IPS-20b (cell line): ENCODE results near the gene CAPN10.

Source experiments
- H3K27ac ChIP-seq: one replicate; pipeline ENCODE4 v1.5.1; 2013; ENCODE audit warnings: low read length
- H3K27me3 ChIP-seq: 2 replicates; pipeline ENCODE4 v1.6.1; 2013; ENCODE audit warnings: mild to moderate bottlenecking, low read length, inconsistent platforms; ENCODE audit not compliant: insufficient read depth
- H3K36me3 ChIP-seq: 2 replicates; pipeline ENCODE4 v1.6.1; 2013; ENCODE audit warnings: low read depth, mild to moderate bottlenecking, inconsistent platforms, low read length, moderate library complexity; ENCODE audit not compliant: insufficient read depth
- H3K4me1 ChIP-seq: 2 replicates; pipeline ENCODE4 v1.6.1; 2013; ENCODE audit warnings: mild to moderate bottlenecking, control low read depth, inconsistent platforms, low read length, moderate library complexity; ENCODE audit not compliant: insufficient read depth
- H3K4me3 ChIP-seq: 2 replicates; pipeline ENCODE4 v1.5.1; 2013; ENCODE audit warnings: mild to moderate bottlenecking, low read length, inconsistent platforms
- H3K9ac ChIP-seq: 2 replicates; pipeline ENCODE4 v1.6.1; 2013; ENCODE audit warnings: low read depth, mild to moderate bottlenecking, inconsistent platforms, low read length, moderate library complexity
- H3K9me3 ChIP-seq: 2 replicates; pipeline ENCODE4 v1.6.1; 2013; ENCODE audit warnings: mild to moderate bottlenecking, low read depth, low read length, inconsistent platforms; ENCODE audit not compliant: insufficient read depth

CAPN10 gene

DNA sequence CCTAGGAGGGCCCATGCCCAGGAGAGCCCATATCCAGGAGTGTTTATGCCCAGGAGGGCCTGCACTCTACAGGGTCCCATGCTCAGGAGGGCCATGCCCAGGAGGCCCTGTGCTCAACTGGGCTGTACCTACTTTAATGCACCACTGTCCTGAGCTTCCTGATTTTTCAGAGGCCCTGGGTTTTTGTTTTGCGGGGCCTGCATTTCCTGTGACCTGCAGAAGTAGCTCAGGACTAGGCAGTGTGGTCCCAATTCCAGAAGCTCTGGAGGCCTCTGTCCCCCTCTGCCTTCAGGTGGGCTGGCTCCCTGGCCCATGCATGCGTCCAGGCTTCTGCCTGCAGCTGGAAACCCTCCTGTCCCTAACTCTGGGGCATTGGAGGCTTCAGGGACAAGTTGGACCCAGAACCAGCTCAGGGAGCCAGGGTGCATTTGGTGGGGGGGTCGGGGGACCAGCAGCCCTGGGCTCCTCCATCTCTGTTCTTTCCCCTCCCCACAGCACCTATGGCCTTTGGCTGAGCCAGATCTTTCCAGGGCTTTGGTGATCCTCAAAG, 49.5 kb downstream of the CAPN10 start:
- H3K4me3 ChIP-seq: no peak overlapping the region
- H3K9me3 ChIP-seq: peaks cover 37% of the 10 kb centered on the region

DNA sequence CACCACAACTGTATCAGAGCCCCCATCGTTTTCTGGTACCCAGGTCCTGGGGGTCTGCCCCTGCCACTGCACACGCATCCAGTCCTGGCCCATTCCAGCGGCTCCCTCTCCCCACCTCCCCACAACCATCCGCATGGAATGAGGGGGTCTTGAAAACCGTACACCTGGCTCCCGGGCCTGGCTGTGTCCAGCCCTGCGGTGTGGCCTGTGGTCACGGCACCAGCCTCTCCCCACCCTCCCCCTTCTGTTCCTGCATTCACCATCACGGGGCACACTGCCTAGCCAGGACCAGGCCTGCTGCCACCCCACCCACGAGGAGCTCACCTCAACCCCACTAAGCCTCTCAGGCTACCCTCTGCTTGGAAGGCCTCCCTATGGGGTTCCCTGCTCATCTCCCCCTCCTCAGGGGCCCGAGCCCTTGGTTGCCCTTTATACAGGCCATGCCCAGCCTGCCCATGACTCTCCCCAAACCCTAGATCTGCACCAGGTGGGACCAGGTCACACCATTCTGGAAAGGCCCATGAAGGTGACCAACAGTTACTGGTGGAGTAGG, 50.1 kb downstream of the CAPN10 start:
- Histone ChIP-seq H3K4me3 (no peak overlapping the region), H3K36me3 (no peaks in the 10 kb centered on the region), H3K27me3 (peaks cover 7% of the 10 kb centered on the region; the same call in 1 of the 2 replicates), H3K27ac (no peak overlapping the region), H3K9me3 (peaks cover 37% of the 10 kb centered on the region), H3K4me1 (no peaks in the 10 kb centered on the region), H3K9ac (no peak overlapping the region)

More for the DNA sequence above, 49.5 kb downstream of the CAPN10 start:
- no peaks in the 10 kb centered on the region for H3K36me3 ChIP-seq
- no peaks in the 10 kb centered on the region for H3K4me1 ChIP-seq
- H3K9ac ChIP-seq: no peak overlapping the region
- no peak overlapping the region for H3K27ac ChIP-seq
- peaks cover 7% of the 10 kb centered on the region; the same call in 1 of the 2 replicates for H3K27me3 ChIP-seq

- no peak overlapping the region for H3K4me3 ChIP-seq
- no peaks in the 10 kb centered on the region for H3K36me3 ChIP-seq
- H3K9me3 ChIP-seq: peaks cover 35% of the 10 kb centered on the region
- H3K27ac ChIP-seq: no peak overlapping the region
- no peaks in the 10 kb centered on the region for H3K4me1 ChIP-seq
- H3K27me3 ChIP-seq: peaks cover 7% of the 10 kb centered on the region; the same call in 1 of the 2 replicates
- H3K9ac ChIP-seq: no peak overlapping the region
Observed at GRCh38 chr2:240637116-240637900, 50.8 kb downstream of the CAPN10 start.

DNA sequence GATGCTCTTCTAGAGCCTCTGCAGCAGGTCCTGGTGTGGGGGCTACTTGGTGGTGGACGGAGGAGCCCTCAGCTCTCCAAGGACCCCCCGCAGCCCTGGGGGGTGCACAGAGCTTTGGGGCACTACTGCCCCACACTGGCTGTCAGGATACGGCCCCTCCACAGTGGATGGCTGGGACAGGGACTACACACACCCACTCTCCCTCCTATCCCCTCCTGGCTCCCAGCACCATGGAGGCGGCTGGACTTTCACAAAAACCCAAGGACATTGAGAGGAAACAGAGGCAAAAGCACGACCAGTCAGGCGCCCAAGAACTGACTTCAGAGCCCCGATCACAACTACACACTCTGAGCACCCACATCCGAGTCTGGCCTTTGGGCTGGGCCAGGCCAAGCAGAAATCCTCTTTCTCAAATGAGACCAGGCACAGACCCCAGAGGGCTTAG, 51.4 kb downstream of the CAPN10 start:
- peaks cover 7% of the 10 kb centered on the region; the same call in 1 of the 2 replicates for H3K27me3 ChIP-seq
- H3K27ac ChIP-seq: no peak overlapping the region
- H3K4me3 ChIP-seq: no peak overlapping the region
- no peaks in the 10 kb centered on the region for H3K4me1 ChIP-seq
- H3K9me3 ChIP-seq: peaks cover 29% of the 10 kb centered on the region
- H3K9ac ChIP-seq: no peak overlapping the region
- no peaks in the 10 kb centered on the region for H3K36me3 ChIP-seq

DNA sequence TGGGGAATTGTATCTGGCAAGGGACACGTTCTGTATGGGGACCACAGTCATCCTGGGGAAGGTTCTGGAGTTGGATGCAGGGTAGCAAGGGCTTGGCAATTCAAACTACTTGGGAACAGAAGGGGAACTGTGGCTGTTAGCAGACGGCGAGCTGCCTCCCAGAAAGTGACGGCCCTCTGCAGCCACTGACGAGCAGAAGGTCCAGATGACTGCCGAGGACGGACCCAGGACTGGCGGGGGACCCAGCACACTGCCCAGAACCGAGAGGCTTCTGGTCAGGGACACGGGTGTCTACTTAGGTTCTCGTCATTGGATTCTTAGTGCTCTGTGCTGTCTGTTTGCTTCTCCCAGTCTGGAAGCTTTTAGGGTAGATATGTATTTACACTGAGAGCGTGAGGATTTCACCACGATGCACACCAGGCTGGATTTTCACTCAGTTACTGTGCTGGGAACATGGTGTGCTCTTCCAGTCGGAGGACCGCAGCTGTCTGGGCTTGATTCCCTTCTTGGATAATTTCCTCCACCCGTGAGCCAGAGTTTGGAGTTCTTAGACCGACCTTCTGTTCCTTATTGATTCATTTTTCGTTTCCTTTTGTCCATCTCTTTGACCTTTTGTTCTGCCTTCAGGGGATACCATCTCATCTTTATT, 52.1 kb downstream of the CAPN10 start:
- H3K4me3 ChIP-seq: no peak overlapping the region
- peaks cover 7% of the 10 kb centered on the region; the same call in 1 of the 2 replicates for H3K27me3 ChIP-seq
- no peak overlapping the region for H3K27ac ChIP-seq
- H3K4me1 ChIP-seq: no peaks in the 10 kb centered on the region
- no peak overlapping the region for H3K9ac ChIP-seq
- no peaks in the 10 kb centered on the region for H3K36me3 ChIP-seq
- H3K9me3 ChIP-seq: peaks cover 22% of the 10 kb centered on the region

DNA sequence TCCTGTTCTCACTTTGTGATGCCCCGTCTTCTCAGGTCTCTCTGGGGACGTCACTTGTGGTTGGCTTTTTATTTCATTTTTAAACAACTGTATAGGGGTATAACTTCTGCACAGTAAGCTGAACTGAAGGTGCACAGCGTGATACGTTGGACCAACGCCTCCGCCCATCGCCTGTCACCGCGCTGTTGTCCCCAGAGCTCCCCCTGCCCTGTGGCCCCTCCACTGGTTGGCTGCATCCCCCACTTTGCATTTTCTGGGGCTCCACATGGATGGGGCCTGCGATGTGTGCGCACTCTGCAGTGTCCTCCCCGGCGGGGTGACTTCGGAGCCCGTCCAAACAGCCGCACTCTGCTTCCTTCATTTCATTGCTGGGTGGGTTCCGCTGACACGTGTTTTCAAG, 53.0 kb downstream of the CAPN10 start:
- no peak overlapping the region for H3K4me3 ChIP-seq
- H3K36me3 ChIP-seq: no peaks in the 10 kb centered on the region
- H3K9me3 ChIP-seq: peaks cover 13% of the 10 kb centered on the region
- no peaks in the 10 kb centered on the region for H3K4me1 ChIP-seq
- no peak overlapping the region for H3K27ac ChIP-seq
- H3K27me3 ChIP-seq: peaks cover 7% of the 10 kb centered on the region; the same call in 1 of the 2 replicates
- no peak overlapping the region for H3K9ac ChIP-seq

DNA sequence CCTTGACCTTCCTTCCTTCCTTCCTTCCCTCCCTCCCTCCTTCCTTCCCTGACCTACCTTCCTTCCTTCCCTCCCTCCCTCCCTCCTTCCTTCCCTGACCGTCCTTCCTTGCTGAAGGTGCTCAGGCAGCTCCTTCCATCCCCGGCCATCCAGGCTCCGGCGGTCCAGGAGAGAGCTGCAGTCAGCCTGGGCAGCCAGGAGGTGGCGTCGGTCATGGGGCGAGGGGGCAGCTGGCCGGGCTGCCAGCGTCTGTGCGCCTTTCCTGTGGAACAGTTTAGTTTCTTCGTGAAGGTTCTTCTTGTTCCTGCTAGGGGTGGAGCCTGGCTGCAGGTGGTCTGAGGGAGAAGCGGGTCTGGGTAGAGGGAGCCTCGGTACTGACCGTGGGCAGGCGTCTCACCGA, 54.4 kb downstream of the CAPN10 start:
- Histone ChIP-seq H3K36me3 (no peaks in the 10 kb centered on the region), H3K4me3 (no peak overlapping the region), H3K27me3 (peaks cover 7% of the 10 kb centered on the region; the same call in 1 of the 2 replicates), H3K9ac (no peak overlapping the region), H3K9me3 (no peaks in the 10 kb centered on the region), H3K27ac (no peak overlapping the region), H3K4me1 (no peaks in the 10 kb centered on the region)

DNA sequence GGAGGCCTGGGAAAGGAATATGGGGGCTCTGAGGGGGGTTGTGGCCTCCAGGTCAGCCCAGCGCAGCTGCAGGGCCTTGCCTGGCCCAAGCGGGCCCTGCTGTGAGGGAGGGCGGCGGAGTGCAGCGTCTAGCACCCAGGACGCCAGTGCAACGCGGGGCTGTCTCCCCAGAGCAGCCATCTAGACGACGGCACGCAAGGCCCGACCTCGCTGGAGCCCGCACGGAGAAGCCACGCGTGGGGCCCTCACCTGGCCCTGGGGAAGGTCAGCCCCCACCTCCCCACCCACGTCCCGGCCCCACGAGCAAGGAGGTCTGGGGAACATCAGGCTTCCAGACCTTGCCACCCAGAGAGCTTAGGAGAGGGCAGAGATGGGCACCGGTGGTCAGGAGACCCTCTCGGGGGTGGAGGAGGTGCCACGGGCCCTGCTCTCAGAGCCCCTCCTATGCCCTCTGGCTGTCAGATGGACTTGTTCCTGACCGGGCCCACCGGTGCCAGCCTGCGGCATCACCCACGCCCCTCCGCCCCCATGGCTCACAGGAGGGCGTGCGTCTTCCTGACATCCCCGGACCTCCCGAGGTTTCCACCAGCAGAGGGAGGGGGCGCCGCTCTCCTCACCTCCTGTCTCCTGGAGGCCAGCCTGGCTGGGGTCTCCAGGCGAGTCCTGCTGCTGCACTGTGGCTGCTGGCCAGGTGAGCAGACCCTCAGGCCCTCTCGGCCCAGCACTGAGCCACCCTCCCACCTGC, 55.7 kb downstream of the CAPN10 start:
- Histone ChIP-seq H3K27ac (no peak overlapping the region), H3K27me3 (peaks cover 7% of the 10 kb centered on the region; the same call in 1 of the 2 replicates), H3K4me1 (no peaks in the 10 kb centered on the region), H3K9ac (no peak overlapping the region), H3K36me3 (no peaks in the 10 kb centered on the region), H3K9me3 (no peaks in the 10 kb centered on the region), H3K4me3 (no peak overlapping the region)

DNA sequence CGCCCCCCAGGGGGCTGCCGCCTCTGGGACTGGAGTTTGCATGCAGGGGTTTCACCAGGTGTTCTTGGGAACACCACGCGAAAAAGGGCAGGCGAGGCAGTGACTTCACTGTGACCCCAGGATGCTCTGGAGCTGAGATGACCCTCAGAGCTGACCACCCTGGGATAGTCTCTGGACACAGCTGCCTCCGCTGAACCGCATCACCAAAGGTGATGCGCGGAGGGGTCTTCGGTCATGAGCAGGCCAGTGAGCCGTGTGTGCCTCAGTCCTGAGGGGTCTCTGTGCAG, 56.2 kb downstream of the CAPN10 start:
- no peaks in the 10 kb centered on the region for H3K36me3 ChIP-seq
- no peak overlapping the region for H3K9ac ChIP-seq
- no peaks in the 10 kb centered on the region for H3K9me3 ChIP-seq
- no peaks in the 10 kb centered on the region for H3K4me1 ChIP-seq
- no peak overlapping the region for H3K27ac ChIP-seq
- peaks cover 7% of the 10 kb centered on the region; the same call in 1 of the 2 replicates for H3K27me3 ChIP-seq
- no peak overlapping the region for H3K4me3 ChIP-seq

GRCh38 chr2:240643093-240643810, 56.7 kb downstream of the CAPN10 start:
- Histone ChIP-seq H3K9me3 (no peaks in the 10 kb centered on the region), H3K27ac (no peak overlapping the region)

DNA sequence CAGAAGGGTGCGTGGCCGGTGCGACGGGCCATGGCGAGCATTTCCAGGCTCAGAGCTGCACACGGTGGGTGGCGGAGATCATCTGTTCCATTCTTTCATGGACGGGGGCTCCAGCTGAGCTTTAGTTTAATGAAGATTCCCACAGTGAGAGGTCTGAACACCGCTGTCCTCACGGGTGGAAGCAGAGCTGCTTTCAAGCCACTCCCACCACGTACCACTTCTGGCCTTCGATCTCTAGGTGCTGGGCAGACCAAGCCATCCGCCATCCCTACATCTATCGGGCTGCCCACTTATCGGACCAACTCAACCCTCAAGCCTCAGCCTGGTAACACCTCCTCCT, 57.2 kb downstream of the CAPN10 start:
- Histone ChIP-seq H3K4me3 (no peak overlapping the region), H3K4me1 (no peaks in the 10 kb centered on the region), H3K9me3 (no peaks in the 10 kb centered on the region), H3K36me3 (no peaks in the 10 kb centered on the region), H3K27ac (no peak overlapping the region), H3K27me3 (peaks cover 8% of the 10 kb centered on the region), H3K9ac (no peak overlapping the region)

More at GRCh38 chr2:240643093-240643810, 56.7 kb downstream of the CAPN10 start:
- Histone ChIP-seq H3K27me3 (peaks cover 8% of the 10 kb centered on the region), H3K4me3 (no peak overlapping the region), H3K9ac (no peak overlapping the region), H3K36me3 (no peaks in the 10 kb centered on the region), H3K4me1 (no peaks in the 10 kb centered on the region)
